Psoas muscle (tissue), 8 donors: ENCODE measurements around the gene NRK. TPM values are rescaled to one million over a fixed set of nuclear protein-coding genes. Genes with fewer than 3 reads are reported as not detected.
"Not testable (repeated sequence)": the region's sequence is repeated elsewhere in the genome, so short reads cannot be mapped to it uniquely, and the experiment has no call there.

Experiments used
- ATAC-seq, 4 donors: fragments of 200-7000 bp; cut with Tn5 transposase; one replicate each; pipeline ENCODE4 v1.9.1; 2020; ENCODE audit warnings: moderate library complexity in 3 of 4, mild to moderate bottlenecking in 2 of 4
- DNase-seq, 2 donors: peaks; one replicate each; pipeline ENCODE4 v3.0.0-alpha.2; 2020
- H3K27ac ChIP-seq: fragments of 200-600 bp; one replicate; pipeline ENCODE4 v1.8.0; 2022
- H3K27me3 ChIP-seq, 3 donors: fragments of 200-600 bp in 1 of 3; one replicate each; pipeline versions ENCODE4 v1.6.1 to v1.8.0; 2013 to 2022; ENCODE audit warnings: low read length in 2 of 3, mild to moderate bottlenecking in 2 of 3, moderate library complexity in 1 of 3; ENCODE audit not compliant: insufficient read depth in 3 of 3
- H3K36me3 ChIP-seq, 2 donors: fragments of 200-600 bp in 1 of 2; one replicate each; pipeline versions ENCODE4 v1.6.1 to v1.8.0; 2013 to 2022; ENCODE audit warnings: low read depth in 1 of 2, mild to moderate bottlenecking in 1 of 2, moderate library complexity in 1 of 2; ENCODE audit not compliant: insufficient read depth in 1 of 2
- H3K4me1 ChIP-seq: fragments of 200-600 bp; one replicate; pipeline ENCODE4 v1.8.0; 2022
- H3K4me3 ChIP-seq: fragments of 200-600 bp; one replicate; pipeline ENCODE4 v1.8.0; 2022; ENCODE audit warnings: mild to moderate bottlenecking
- H3K9me3 ChIP-seq: fragments of 200-600 bp; one replicate; pipeline ENCODE4 v1.8.0; 2022
- CTCF ChIP-seq: fragments of 200-600 bp; IDR thresholded peaks from one replicate; pipeline ENCODE4 v1.8.0; 2022; ENCODE audit warnings: antibody characterized with exemption
- WGBS, 3 donors: extraction: QIAGEN DNeasy Blood & Tissue Kit; methylation state at CpG; one replicate each; pipeline versions ENCODE4 v1.1.6 to v1.1.7; 2013; 5-methylcytosine and 5-hydroxymethylcytosine counted together
- intact Hi-C, 2 donors: fragments of 100-400 bp; cut with DNase I; formaldehyde crosslinking; loops; one replicate each; pipeline versions ENCODE4 v1.11.0 to v1.14.2; 2022
- polyA plus RNA-seq, 3 donors: library from polyadenylated mRNA; stranded (reverse); fragments of 200-250 nt; gene quantifications; one replicate each; pipeline ENCODE4 v1.2.3, GENCODE V29; 2013
- total RNA-seq, 4 donors: library from RNA; stranded (reverse); fragmentation: NEBNext Ultra II Directional in 2 of 4; extraction: Animal tissue kit (Norgen Biotek cat#: 25700) in 2 of 4; gene quantifications; one replicate each; pipeline versions ENCODE4 v1.2.1 to v1.2.4, GENCODE V29; 2021 to 2023
- donor health status: healthy with polysubstance abuse.
- donor health status: DM: no; HTN: no; CAD: no; lungs with moderate emphysema.
- donor health status: Bipolar disorder and iron deficiency.
- donor health status: healthy.
- donor health status: DM: yes; HTN: yes; CAD: no.
- donor health status: DM: no; HTN: no; CAD: no.
- donor health status: DM: no; HTN: no; CAD: no.
- donor health status: DM: yes; HTN: yes; CAD: no.

The NRK gene
- total and polyA plus RNA-seq, 7 donors: 0.03 to 1.8 (median 0.09) TPM; not detected in 1

DNA sequence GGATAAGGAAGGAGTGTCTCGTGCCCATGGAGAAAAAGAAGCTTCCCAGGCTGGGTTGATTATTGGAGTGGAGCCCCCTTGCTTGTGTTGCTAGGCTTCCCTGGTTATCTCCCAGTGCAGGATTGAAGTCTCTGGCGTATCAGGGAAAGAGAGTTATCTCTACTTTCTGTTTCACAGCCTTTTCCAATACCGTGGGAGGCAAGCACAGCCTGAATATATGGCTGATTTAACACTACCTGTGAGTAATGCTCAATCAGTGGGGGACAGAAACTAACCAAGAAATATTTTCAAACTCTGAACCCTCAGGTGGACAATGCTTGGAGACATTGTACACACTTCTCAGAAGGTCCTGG is 151.0 kb downstream of the NRK start:
- no peaks in the 10 kb centered on the region for H3K36me3 ChIP-seq
- no peaks in the 10 kb centered on the region for H3K9me3 ChIP-seq
- H3K4me1 ChIP-seq: no peaks in the 10 kb centered on the region
- H3K4me3 ChIP-seq: no peak overlapping the region
- WGBS, 3 donors: 38 to 73% (median 45%) methylated on average over 3 of the region's 3 CpGs
- intact Hi-C loops: loop anchor here in 1 of 2 donors (10.0 kb wide), 1 partner anchor 421 kb away; no protein-coding TSS in a partner anchor
- no peak for ATAC-seq
- DNase-seq: no peak
- H3K27me3 ChIP-seq: peaks cover 0 to 2% (median 0%) of the 10 kb centered on the region in 3 donors
- no peak for TF ChIP-seq CTCF
- H3K27ac ChIP-seq: no peak overlapping the region

GRCh38 chrX:105975382-105975781 is 153.0 kb downstream of the NRK start:
- Histone ChIP-seq H3K4me1 (no peaks in the 10 kb centered on the region), H3K27ac (no peak overlapping the region), H3K9me3 (no peaks in the 10 kb centered on the region), H3K36me3 (no peaks in the 10 kb centered on the region), H3K4me3 (no peak overlapping the region), H3K27me3 (peaks cover 0 to 7% (median 0%) of the 10 kb centered on the region in 3 donors)
- intact Hi-C loops: loop anchor here in 1 of 2 donors (10.0 kb wide), 1 partner anchor 419 kb away; no protein-coding TSS in a partner anchor
- ATAC-seq (no peak), DNase-seq (no peak)
- no peak for TF ChIP-seq CTCF

DNA sequence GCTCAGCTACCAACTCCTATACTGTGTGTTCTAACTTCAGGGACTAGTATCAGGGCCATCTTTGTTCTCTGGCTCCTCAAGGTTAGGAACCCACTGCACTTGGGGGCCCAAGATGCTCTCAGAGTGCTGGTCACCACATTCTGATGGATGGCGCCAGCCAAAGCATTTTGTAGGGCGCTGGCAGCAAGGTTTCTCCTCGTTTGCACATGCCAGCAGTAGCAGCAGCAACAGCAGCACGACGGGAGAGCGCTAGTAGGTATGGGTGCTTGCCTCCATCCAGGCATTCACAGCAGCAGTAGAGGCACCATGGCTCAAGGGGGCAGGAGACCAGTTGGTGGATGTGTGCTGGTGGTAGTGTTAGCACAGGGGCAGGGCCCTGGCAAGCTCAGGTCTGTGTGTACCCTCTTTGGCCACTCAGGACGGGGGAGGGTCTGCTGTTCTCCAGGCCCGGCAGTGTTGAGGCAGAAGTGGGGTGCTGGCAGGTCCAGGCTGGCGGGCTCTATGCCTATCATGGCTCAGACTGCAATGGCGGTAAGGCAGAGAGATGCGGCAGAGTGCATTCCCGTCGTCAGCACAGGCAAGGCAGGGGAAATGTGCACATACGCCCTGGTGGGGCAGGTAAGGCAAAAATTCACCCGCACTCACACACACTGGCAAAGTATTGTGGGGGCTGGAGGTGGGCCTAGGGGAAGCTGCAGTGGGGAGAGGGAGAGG is 159.6 kb downstream of the NRK start:
- Histone ChIP-seq H3K9me3 (no peaks in the 10 kb centered on the region), H3K36me3 (no peaks in the 10 kb centered on the region), H3K4me3 (no peak overlapping the region), H3K27me3 (peaks cover 0 to 27% (median 0%) of the 10 kb centered on the region in 3 donors), H3K4me1 (no peaks in the 10 kb centered on the region), H3K27ac (no peak overlapping the region)
- ATAC-seq (no peak), DNase-seq (peak in 1 of 2 donors; percentile 4)
- WGBS, 3 donors: 73 to 96% (median 89%) methylated on average over 14 to 15 of the region's 15 CpGs
- intact Hi-C loops: no loop called here
- no peak for TF ChIP-seq CTCF

- H3K27ac ChIP-seq, H3K4me3 ChIP-seq, DNase-seq, ATAC-seq, H3K27me3 ChIP-seq, H3K36me3 ChIP-seq, H3K9me3 ChIP-seq, intact Hi-C loops, H3K4me1 ChIP-seq: not testable (repeated sequence)
- 64 to 88% (median 83%) methylated on average over 5 of the region's 5 CpGs for WGBS, 3 donors
These were observed 166.1 kb downstream of the NRK start for GRCh38 chrX:105988487-105988886.

DNA sequence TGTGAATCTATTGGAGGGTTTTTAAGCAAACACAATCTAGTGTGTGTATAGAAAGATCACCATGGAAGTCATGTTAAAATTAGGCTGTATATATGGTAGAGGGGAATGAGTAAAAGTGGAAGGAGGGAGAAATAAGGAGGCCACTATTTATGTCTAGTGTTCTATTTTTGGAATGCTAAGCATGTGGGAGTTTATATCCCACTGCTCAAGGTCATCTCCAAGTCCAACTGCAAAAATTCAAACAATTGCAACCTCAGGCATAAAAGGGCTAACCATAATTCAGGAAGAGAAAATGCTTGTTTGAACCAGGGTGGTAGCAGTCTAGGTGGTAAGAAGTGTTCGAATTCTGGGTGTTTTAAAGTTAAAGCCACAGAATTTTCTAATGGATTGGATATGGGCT is 177.0 kb downstream of the NRK start:
- WGBS, 3 donors: 35 to 64% (median 42%) methylated on average over 1 of the region's 1 CpG
- H3K4me3 ChIP-seq: no peak overlapping the region
- no peak for ATAC-seq
- no peaks in the 10 kb centered on the region for H3K36me3 ChIP-seq
- no peak overlapping the region for H3K27ac ChIP-seq
- no peaks in the 10 kb centered on the region for H3K9me3 ChIP-seq
- TF ChIP-seq CTCF: no peak
- H3K27me3 ChIP-seq: peaks cover 0 to 4% (median 0%) of the 10 kb centered on the region in 3 donors
- intact Hi-C loops: no loop called here
- DNase-seq: no peak
- H3K4me1 ChIP-seq: no peaks in the 10 kb centered on the region
